GM21619 (cell line): Measurements from ENCODE around the gene CEMIP2.

Source experiments
- ATAC-seq: cut with Tn5 transposase; IDR thresholded peaks from one replicate; pipeline ENCODE4 v1.9.1; 2021; ENCODE audit not compliant: unreplicated experiment

The CEMIP2 gene

GRCh38 chr9:71770170-71770569, 1.9 kb upstream of the CEMIP2 start:
- no peak for ATAC-seq

GRCh38 chr9:71769175-71770161, 1.2 kb upstream of the CEMIP2 start:
- ATAC-seq, result peak; percentile 31

GRCh38 chr9:71767776-71768321, 464 bp downstream of the CEMIP2 start:
- no peak for ATAC-seq

DNA sequence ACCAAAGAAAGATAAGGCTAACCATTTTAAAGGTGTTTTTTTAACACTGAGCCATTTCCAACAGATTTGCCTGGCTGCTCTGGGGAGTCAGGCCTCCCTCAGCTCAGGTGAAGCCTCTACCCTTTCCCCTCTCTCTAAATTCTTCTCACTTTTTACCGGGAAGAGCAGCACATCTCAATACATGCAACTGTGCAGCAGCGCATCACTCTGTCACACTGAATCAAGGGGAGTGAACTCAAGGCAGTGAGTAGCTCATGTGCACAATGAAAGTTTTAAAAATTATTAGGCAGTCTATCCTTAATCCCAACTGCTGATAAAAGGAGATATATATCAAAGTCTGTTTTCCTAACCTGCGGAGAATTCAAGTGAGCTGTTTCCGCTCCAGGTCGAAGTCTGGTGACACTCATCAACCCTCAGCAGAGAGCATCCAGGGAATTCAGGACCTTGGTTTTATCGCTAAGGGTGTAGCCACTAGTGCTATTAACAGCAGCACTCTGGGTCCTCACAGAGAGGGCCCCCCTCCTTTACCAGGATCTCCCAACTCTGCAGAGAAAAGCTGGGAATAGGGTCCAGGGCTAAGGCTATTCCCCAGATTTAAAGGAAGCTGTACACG, 1.0 kb downstream of the CEMIP2 start:
- ATAC-seq, result no peak

DNA sequence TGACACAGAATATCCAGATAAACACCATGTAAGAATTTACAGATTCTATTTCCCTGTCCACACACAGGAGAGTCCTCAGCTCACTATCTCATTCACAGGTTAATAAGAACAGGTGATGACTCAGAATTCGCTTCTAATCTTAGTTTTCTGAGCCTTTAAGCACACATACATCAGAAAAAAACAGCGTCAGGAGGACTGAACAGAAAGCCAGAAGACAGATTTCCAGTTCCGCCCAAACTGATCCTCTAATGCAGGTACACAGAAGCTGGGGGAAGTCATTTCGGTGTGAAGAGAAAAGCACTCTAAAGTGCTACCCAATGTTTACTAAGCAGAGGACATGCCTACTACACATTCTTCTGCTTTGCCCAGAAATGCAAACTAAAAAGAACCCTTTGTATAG, 1.6 kb downstream of the CEMIP2 start:
- ATAC-seq, result peak; percentile 27

DNA sequence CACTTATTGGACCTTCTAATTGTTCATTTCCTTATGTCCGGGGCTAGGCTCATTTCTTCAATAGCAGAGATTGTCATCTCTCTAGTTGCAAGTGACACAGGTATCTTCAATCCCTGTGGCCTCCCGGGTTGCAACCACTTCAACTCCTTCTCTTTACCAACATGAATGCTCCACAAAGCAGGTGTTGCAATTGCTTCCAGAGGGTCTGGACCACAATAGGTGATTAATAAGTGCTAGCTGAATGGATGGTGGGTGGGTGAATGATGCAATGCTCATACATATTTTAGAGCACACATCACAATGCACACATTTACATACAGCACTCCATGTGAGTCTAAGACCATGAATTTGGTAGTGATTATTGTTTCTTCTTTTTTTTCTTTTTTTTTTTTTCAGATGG, 2.6 kb downstream of the CEMIP2 start:
- ATAC-seq, result no peak

DNA sequence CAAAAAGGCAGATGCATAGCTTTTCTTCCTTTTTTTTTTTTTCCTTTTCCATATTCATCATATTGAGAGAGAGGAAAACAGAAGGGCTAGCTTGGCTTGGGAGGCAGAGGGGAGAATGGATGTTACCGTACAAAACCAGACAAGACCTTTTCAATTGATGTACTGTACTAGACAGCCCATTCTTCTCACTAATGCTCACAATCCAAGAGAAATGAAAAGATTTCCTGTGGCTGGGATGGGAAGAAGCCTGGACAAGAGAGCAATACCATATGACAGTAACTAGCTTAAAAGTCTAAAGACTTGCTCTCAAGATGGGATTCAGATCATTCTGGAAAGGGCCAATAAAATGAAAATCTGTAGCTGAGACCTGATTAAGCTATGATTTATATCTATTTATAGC, 3.4 kb downstream of the CEMIP2 start:
- no peak for ATAC-seq

GRCh38 chr9:71764463-71764862, 3.9 kb downstream of the CEMIP2 start:
- no peak for ATAC-seq

- no peak for ATAC-seq
These were observed 4.5 kb downstream of the CEMIP2 start for GRCh38 chr9:71763832-71764231.

DNA sequence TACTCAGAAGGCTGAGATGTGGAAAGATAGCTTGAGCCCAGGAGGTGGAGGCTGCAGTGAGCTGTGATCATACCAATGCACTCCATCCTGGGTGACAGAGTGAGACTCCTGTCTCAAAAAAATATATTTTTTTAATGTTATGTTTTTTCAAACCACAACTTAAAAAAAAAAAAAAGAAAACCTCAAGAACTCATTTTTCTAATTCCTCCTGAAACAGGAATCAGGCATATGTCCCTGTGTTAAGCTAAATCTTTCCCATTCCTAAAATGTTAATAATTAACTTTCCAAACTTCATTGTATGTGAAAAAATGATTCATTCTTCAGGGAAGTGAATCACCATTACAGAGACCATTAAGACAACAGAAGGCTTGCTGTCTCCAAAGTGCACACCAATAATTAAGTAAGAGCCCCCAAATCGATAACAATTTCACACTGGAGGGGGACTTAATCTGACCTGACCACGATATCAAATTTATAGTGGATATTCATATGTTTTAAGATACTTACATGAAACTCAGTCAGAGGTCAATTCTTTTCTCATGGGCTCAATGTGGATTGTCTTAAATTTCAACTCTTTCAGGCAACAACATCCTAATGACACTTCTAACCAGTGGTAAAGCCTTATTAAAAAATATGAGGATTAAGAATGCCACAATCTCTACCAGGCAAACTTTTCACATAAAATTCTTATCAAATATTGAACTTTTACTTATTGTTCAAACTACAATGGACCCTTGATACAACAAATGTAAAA, 5.2 kb downstream of the CEMIP2 start:
- no peak for ATAC-seq

DNA sequence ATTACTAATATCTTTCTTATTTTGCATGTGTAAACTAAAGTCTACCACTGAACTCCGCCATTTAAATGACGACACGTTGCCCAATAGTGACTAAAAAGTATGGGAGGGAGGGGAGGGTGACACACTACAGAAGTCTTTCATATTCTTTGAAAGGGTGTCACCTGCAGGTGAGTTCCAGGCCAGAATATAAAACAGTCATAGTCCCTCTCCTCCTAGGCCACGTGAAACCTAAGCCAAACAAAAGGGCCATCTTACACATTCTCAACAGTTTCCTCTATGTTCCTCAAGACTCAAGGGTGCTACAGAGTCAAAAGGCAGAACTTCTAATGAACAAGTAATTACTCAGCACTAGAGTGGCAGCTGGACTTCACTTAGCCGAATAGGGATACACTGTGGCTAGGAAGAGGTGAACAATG, 6.4 kb downstream of the CEMIP2 start:
- no peak for ATAC-seq

DNA sequence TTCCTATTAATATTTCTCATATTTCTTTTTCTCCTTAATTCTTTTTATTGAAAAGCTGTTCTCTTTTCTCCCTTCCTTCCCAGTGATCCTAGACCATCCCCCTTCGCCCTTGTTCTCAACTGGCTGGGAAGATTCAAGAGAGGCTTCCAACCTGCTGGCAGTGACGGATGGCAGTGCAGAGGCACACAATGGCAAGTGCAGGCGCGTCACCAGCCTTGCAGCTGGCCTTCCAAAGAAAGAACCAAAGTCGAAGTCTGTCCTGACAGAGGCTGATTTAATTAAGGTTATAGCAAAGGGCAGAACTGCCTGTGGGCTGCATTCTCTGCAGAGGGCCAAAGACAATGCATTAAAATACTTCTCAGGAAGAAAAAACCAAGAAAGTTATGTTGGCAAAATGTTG, 7.4 kb downstream of the CEMIP2 start:
- no peak for ATAC-seq

DNA sequence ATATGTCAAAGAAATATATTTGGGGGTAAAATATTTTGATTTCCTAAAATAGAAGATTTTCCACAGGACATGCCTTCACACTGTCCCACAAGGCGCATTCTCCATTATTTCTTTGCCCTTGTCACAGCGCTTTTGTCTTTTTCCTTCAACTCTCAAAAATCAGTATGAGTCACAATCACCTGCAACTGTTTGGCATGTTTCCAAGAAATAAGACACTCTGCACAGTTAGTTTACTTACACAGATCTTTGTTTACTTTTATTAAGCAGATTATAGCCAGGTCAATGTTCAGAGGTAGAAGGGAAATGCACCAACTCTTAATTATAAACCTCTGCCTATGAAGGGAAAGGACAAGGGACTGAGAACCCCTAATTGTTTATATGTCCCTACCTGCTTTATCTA, 9.5 kb downstream of the CEMIP2 start:
- no peak for ATAC-seq

- ATAC-seq, result no peak
These were observed 10.0 kb downstream of the CEMIP2 start for GRCh38 chr9:71758277-71758676.

DNA sequence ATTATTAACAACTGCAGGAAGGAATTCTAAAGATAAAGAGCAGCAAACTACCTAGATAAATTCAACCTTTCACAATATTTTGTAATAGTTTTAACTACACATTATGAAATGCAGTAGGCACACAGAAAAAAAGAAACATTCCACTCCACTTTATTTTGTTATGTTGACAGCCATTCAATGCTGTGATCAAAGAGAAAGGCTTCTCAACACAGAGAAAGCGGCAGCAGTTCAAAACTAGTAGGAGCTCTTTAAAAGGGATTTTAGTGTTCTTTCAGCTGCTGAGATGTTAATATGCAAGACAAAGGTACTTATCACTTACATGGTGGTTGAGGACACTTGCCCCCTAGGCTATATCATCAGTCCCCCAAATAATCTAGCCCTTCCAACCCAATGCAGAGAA, 11.6 kb downstream of the CEMIP2 start:
- ATAC-seq, result no peak

- ATAC-seq, result no peak
These were observed 12.4 kb downstream of the CEMIP2 start for GRCh38 chr9:71755869-71756268.

DNA sequence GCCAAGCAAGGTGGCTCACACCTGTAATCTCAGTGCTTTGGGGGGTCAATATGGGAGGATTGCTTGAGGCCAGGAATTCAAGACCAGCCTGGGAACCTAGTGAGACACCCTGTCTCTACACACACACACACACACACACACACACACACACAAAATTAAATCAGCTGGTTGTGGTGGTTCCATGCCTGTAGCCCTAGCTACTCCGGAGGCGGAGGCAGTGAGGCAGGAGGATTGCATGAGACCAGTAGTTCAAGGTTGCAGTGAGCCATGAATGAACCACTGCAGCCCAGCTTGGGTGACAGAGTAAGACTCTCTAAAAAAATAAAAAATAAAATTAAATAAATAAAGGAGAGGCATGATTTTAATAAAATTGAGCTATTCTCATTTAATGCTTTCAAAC, 13.1 kb downstream of the CEMIP2 start:
- no peak for ATAC-seq

DNA sequence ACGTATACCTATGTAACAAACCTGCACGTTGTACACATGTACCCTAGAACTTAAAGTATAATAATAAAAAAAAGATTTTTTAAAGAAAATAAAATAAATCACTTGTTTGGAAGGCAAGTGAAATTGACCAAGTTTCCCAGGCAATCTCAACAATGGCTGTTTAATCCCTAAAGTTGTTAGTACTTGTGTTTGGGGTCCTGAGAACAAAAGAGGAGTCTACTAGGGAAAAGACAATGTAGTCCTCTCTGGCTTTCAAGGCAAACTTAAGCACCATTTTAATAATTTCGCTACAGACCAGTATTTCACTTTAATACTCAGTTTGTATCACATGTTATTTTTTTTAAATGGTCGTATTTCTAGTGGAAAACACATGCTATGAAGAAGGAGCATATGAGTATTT, 14.2 kb downstream of the CEMIP2 start:
- no peak for ATAC-seq

- ATAC-seq, result no peak
These were observed 15.4 kb downstream of the CEMIP2 start for GRCh38 chr9:71752928-71753327.

- ATAC-seq, result no peak
These were observed 16.0 kb downstream of the CEMIP2 start for GRCh38 chr9:71752352-71752751.

DNA sequence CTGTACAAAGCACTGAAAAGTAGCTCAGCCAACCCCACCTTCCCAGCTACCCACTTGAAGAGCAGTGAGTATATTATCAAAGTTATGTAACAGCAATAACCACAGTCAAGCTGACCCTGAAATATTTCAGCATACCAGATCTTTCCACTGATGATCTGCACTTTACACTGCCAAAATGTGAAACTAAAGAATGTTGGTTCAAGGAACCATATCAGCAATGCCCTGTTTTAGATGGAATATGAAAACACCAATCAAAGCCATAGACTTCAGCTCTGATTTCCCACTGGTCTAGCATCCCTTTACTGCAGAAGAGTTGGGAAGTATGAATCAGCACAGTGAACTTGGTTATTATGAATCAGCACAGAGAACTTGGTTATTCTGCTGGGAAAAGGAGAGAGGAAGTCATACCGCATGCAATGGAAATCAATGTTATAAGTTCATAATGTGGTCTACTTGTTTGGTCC, 20.0 kb downstream of the CEMIP2 start:
- ATAC-seq, result no peak
